GM19193 (cell line): ENCODE data around the gene ADAM33.

Experiments
- POLR2A ChIP-seq: IDR thresholded peaks from 4 replicates; pipeline ENCODE4 v1.6.1; 2011; ENCODE audit not compliant: insufficient read depth, insufficient read length; ENCODE audit errors: extremely low read depth

ADAM33 gene

DNA sequence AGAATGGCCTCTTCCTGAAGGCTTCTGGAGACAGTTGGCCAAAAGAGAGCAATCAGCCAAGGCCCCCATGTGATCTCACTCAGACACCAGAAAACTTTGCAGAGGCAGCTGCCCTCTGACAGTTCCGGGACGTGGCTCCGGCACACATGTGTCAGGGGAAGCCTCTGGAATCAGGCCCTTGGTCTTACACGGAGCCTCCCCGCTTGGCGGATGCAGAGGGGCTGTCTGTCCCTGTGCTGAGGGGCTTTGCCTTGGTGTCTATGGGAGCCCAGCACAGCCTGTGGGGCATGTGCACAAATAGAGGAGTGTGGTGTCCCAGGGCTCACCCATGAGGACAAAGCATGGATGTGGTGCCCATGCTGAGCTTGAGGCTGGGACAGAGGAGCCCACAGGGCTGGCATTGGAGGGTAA, 16.8 kb upstream of the ADAM33 start:
- no peak for TF ChIP-seq POLR2A

DNA sequence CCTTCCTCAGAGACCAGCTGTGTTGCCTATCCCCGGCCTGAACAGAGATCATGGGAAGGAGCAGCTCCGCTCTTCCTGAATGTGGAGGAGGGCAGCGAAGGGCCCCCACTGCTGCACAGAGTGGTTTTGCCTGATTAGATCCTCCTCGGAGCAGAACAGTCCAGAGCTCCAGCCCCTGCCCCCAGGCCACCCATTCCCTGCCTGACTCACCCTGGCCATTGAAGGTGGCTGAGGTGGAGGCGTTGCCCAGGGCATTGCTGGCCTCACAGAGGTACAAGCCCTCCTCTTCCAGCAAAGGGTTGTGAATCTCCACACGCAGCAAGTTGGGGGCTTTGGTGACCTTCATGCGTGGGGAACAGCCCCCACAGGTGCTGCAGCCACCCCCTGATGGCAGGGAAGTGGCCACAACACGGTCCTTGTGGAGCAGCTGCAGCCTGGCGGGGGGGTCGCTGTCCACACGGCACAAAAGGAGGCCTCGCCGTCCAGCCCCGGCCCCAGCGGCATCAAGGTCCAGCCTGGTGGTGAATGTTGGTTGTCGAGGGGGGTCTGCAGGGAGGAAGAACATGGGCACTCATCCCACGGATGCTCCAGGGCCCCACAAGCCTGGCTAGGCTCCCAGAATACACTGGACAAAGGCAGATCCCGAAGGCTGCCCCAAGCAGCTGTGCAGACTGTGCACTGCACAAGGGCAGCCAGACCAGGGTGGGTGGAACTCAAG, 15.9 kb upstream of the ADAM33 start:
- no peak for TF ChIP-seq POLR2A

DNA sequence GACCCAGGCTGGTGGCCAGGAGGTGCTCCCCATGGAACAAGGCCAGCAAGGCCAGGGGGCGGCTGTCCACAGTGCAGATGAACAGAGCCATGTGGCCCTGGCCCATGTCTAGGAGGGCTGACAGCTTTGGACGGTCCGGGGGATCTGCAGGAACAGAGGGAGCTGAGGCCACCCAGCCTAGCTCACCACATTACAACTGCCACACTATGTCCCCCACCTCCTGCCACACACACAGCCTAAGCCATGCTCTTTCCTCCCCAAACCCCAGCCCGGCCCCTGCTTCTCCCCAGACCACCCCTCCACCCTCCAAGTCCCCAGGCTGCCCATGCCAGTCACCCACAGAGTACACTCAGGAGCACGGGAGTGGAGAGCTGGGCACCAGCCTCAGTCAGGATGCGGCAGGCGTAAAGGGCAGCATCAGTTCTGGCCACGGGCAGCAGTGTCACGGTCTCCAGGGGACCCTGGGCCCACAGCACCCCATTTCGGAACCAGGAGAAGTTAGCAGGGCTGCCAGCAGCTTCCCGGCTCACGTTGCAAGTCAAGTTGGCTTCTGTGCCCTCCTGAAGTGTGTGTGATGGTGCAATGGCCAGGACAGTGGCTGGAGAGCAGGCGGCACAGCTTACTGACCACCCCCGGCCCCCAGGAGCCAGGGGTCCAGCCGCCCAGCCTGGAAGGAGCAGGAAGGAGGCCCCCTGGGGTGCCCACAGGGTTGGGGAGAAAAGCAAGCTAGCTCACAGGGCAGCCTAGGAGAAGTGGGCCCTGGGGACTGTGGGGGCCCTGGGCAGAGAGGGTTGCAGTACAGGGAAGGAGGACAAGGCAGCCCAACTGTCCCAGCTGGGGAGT, 15.2 kb upstream of the ADAM33 start:
- TF ChIP-seq POLR2A: no peak

DNA sequence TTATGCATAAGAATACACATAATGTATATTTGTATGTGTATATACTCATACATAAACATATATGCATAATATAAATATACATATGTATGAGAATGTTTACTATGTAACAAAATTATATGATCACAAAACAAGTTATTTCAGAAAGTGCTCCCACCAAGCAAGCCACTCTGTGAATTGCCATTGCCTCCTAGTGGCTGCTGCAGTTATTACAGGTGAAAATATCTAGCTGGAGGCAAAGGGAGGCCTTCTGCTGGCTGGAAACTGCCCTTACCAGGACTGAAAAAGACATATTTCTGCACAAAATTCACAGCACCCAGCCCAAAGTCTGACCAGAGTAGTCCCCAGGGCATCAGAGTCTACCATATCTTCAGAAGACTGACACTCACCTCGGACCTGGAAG, 14.4 kb upstream of the ADAM33 start:
- TF ChIP-seq POLR2A: no peak

GRCh38 chr20:3694864-3695263, 13.1 kb upstream of the ADAM33 start:
- no peak for TF ChIP-seq POLR2A

GRCh38 chr20:3693376-3693775, 11.6 kb upstream of the ADAM33 start:
- TF ChIP-seq POLR2A: no peak

GRCh38 chr20:3692706-3693294, 11.0 kb upstream of the ADAM33 start:
- no peak for TF ChIP-seq POLR2A

DNA sequence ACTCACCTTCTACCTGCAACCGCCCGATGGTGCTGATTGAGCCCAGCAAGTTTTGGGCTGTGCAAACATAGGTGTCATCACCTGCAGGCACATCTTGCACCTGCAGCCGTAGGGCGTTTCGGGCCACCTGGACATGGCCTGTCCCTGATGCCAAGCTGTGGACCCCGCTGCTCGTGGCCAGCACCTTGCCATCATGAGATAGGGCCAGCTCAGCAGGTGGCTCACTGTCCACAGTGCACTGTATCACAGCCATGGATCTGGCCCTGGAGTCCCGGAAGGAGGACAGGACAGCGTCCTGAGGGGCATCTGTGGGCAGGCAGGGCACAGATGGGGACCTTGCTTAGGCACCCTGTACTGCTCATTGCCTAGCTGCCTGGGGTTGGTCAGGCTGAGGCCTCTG, 10.1 kb upstream of the ADAM33 start:
- TF ChIP-seq POLR2A: no peak

GRCh38 chr20:3691306-3691705, 9.5 kb upstream of the ADAM33 start:
- no peak for TF ChIP-seq POLR2A

DNA sequence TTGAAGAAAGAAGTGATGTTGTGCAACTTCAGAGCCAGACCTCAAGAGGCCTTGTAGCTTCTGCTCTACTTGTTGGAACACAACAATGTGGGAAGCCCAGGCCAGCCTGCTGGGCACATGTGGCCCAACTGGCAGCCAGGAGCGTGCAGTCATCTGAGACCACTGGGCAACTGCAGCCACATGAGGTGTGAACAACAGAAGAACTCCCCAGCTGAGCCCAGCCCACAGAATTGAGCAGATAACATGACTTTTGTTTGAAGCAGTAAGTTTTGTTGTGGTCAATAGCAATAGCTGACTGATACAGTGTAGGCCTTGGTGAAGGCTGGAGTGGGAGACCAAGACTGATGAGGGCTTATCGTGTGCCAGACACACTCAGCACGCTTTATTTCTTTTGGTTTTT, 8.6 kb upstream of the ADAM33 start:
- no peak for TF ChIP-seq POLR2A

- no peak for TF ChIP-seq POLR2A
These were observed 8.2 kb upstream of the ADAM33 start for GRCh38 chr20:3689978-3690377.

- TF ChIP-seq POLR2A: no peak
These were observed 5.8 kb upstream of the ADAM33 start for GRCh38 chr20:3687655-3688054.

- no peak for TF ChIP-seq POLR2A
These were observed 5.1 kb upstream of the ADAM33 start for GRCh38 chr20:3686867-3687321.

DNA sequence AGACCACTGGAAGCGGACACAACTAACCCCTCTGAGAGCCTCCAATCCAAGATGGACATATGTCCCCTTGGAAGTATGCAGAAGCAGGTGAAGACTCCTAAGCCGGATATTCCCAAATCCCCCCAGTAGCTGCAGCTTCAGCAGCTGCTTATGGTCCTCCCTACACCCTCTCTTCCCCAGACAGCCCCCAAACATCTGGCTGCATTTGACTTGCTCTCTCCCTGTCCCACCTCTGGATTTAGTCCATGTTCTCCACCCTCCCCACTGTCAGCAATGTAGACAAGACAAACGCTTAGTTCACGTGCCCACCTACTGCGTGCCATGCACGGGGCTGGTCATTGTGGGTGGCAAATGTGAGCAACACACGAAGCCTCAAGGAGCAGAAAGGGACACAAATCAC, 4.6 kb upstream of the ADAM33 start:
- TF ChIP-seq POLR2A: no peak

GRCh38 chr20:3685341-3685740, 3.5 kb upstream of the ADAM33 start:
- TF ChIP-seq POLR2A: no peak
